HG02759 (cell line): Measurements from ENCODE around the gene GDF10.

Experiments
- ATAC-seq: cut with Tn5 transposase; IDR thresholded peaks from one replicate; pipeline ENCODE4 v1.9.1; 2021; ENCODE audit warnings: mild to moderate bottlenecking, moderate library complexity; ENCODE audit not compliant: unreplicated experiment

GDF10 gene, protein sequence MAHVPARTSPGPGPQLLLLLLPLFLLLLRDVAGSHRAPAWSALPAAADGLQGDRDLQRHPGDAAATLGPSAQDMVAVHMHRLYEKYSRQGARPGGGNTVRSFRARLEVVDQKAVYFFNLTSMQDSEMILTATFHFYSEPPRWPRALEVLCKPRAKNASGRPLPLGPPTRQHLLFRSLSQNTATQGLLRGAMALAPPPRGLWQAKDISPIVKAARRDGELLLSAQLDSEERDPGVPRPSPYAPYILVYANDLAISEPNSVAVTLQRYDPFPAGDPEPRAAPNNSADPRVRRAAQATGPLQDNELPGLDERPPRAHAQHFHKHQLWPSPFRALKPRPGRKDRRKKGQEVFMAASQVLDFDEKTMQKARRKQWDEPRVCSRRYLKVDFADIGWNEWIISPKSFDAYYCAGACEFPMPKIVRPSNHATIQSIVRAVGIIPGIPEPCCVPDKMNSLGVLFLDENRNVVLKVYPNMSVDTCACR

DNA sequence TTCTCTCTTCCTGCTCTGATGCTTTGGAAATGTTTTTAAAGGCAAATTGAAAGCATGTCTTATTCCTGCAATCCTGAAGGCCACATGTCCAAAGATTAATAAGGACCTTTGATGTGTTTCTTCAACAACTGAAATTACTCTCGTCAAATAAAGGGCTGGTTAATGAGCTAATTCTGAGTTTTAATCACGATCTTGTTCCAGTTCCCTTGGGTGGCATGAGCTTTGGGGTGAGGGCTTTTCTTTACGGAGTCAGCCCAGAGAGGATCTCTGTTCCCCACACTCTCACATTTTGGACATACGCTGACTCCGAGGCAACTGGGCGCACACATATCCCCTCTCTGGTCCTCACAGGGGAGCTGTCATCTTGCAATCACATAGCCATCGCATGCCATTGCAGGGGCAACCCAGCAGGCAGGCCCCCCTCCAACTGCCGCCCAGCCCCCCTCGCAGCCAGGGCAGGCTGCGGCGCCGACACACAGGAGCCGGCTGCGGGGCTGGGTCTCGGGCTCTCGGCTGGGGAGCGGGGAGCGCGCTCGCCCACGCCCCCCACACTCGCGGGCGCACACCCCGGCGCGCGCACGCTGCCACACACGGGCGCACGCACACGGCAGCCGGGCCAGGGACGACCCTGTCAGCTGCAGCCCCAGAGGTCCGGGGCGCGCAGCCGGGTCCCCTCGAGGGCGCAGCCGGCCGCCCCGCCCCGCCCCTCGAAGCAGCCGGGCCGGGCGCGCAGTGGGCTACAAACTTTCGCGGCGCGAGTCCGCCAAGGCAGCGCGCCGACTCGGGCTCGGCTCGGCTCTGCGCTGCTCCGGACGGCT lies at the start of gene GDF10:
Gene GDF10 (plus strand): TSS at position 587 of the 818 bp plus-strand sequence. CDS start 455 bp downstream, outside the sequence.
- ATAC-seq: no peak

DNA sequence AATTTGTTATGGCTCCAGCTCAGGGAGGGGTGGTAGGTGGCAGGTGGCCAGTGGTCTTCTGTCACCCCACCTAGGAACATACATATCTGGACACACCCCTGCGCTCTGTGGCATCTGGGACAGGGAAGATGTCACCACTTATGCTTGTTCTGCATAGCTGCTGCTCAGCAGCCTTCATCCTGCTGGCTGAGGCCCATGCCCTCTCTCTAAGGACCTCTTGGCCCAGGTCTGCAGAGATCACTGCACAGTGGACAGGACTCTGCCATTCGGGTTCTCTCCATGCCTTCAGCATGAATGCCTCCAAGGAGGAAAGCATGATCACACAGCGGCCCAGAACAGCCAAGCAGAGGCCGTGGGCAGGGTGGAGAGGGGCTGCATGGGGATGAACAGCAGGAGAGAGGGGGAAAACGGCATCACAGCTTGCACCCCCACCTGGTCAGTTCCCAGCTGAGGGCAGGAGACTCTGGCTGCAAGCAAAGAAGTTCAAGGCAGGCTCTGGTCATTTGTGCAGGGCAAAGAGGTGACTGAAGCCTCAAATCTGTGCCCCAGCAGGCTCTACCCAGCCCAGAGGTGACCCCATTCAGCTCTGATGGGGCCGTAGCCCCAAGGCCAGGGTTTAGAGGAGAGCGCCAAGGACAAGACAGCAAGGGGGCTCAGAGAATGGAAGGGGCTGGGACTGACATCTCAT lies 47.8 kb upstream of the GDF10 start:
- no peak for ATAC-seq

DNA sequence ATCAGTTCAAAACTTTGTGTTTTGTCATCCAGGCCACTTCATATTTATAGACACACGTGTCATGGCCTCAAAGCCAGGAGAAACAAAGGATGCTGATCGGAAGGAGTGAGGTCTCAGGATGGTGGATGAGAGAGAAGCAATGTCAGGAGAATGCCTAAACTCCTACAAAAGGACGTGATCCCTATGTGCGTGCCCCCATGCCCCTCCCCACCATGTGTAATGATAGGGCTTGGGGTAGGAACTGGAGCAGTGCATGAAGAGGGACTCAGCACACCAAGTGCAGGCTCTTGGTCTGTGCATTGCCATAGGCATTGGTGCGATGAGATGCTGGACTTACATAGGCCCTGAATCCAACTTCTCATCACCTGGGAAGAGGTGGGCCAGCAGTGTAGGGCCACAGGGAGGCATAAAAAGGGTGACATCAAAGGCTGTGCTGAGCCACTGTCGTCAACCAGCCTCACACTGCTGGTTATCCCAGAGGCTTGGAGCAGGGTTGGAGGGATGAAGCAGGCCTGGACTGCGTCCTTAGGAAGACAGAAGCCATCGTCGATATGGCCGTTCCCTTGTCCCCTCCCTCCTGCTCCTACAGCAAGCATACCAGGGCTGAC lies 46.9 kb upstream of the GDF10 start:
- ATAC-seq: no peak

DNA sequence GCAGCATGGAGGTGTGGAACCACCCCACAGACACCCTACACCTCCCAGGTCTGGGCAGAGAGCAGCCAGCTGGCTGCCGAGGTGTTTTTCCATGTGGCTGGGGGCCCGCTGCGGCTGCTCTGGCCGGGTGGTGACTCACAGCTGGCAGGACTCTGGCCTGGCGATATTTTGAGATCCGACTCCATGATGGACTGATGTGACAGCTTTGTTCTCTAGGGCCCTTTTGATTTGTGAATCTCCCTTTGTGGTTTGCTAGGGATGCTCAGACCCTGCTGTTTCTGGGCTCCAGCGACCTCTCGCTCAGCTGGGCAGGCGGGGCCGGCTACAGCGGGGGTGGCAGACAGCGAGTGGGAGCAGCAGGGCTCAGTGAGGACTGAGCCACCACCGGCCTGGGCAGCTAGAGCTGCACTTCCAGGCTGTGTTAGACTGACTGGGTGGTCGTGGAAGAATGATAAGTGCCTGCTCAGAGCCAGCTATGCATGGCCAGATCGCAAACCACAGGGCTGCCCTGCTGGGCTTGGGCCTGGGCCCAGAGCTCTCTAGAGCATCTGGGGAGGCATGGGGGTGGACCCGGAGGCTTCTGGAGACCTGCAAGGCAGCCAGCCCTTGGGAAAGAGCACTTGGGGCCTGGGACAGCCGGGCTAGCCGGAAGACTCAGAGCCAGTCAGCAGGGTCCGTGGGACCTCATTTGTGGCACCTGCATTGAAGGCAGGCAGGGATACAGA lies 46.2 kb upstream of the GDF10 start:
- no peak for ATAC-seq

DNA sequence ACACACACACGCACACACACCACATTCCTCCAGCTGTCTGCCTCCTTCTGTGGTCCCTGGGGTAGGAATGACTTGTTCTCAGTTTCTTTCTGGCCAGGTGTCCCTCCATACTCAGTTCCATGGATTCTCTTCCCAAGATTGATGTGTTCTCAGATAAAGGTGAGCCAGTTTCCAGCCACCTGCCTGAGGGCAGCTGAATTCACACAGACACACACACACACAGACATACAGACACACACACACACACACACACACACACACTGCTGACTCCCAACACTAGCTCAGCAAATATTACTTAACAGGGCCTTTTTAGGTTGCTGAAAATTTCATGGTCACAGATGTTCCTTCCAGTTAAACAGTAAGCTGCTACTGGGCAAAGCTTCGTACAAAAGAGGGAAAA lies 45.4 kb upstream of the GDF10 start:
- no peak for ATAC-seq

DNA sequence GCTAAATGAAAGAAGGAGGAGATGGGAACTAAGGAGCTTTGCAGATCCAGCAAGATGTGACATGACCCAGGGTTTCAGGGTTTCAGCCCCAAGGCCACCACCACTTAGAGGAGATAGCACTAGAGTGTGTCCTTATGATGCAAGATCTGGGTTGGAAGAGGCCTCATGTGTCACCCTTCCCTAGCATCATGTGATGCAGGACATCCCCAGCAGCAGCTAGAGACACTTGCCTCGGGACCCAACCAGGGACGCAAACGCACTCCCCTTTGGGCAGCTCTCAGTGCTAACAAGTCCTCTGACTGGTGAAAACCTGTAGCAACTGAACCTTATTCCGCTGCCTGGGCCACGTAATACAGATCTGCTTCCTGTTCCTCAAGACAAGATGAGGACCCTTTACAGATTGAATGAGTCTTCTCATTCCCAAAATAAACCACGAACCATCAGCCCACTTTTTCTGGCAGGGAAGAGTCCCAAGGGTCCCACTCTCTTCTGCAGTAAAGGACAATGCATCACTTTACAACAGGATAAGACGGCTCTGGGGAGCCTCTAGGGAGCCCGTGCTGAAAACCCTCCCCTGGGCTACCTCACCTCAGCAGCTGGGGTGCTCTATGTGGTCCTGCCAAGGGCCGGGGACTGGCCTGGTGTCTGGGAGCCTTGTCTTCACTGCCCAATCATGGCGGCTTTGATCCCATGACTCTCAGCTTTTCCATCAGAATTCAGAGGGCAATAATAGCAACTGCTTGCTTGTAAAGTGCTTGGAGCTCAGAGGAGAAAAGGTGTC lies 44.8 kb upstream of the GDF10 start:
- ATAC-seq: no peak

DNA sequence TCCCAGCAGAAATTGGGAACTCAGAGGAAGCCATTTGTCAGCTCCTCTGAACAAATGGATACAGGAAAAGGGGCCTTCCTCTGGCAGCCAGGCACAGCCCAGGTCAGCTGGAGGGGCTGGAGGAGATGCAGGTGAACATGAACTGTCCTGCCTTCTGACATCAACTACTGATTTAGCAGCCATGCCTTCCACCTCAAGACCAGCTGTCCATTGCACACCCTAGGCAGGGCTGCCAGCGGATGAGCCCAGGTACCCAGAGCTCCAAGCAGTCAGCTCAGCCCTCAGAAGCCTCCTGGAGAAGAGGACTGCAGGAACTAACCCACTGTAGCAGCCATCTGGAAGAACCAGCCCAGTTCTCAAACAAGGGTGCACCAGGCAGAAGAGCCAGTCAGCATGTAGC lies 44.1 kb upstream of the GDF10 start:
- no peak for ATAC-seq

DNA sequence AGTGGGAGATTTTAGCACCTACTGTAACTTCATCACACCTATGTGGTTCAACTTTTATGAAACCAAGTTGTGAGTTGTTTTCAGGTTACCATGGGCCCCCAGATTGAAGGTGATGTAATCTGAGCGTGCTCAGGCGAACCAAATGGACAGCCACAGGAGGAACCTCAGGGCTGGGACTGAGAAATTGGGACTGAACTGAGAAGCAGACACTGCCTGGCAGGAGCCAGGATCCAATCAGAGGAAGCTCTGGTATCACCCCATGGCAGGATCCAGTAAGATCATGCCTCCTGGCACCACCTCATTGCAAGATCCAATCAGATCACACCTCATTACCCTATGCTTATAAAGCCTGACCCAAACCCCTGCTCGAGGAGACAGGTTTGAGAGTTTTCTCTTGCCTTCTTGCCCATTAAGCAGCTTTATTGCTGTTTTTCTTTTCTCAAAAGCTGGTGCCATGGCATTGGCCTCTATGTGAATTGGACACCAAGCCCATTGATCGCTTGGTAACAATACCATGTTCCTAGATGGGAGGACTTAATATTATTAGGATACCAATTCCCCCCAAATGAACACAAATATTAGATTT lies 43.2 kb upstream of the GDF10 start:
- ATAC-seq: no peak

DNA sequence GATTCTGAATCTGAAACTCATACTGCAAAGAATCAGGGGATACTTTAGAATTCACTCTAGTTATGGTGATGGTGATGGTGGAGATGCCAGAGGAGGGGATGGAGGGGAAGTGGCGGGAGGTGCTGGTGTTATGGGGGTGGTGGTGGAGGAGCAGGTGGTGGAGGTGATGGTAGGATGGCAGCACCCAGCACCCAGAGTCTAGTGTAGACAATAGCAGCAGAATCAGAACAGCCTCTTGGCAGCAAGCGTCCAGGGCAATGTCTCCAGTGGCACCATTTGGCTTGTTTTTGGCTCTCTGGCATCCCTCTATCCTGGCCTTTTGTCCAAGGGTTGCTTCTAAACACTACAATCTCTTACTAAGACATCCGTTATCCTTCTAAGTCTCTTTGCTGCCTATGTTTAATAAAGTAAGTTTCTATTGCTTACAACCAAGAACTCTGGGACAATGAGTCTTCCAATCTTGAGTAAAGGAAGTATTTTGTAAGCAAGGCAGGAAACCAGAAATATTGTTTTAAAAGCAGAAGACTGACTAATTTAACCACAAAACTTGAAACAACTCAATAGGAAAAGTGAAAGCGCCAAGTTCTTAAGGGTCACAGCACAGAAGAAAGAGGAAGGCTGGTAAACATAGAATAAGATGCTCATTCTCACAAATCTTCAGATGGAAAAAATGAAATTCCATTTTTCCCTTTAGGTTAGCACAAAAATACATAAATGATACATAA lies 42.4 kb upstream of the GDF10 start:
- ATAC-seq: no peak

DNA sequence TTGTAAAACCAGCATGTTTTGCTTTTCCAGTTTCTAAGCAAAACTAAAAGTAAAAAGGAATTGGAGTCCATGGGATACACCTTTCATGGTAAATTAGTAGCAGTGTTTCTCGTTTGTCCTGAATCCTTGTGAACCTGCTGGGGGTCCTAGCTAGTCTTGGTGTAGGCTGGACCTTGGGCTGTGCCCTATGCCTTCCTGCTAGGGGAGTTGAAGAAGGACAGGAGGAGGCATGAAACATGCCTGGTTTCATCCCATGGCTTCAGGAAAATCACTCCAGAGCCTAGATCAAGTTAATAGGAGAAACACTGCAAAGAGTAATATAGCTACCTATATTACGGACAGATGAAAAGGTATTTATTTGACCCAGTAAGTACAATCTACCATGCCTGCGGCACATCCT lies 41.1 kb upstream of the GDF10 start:
- ATAC-seq: no peak

DNA sequence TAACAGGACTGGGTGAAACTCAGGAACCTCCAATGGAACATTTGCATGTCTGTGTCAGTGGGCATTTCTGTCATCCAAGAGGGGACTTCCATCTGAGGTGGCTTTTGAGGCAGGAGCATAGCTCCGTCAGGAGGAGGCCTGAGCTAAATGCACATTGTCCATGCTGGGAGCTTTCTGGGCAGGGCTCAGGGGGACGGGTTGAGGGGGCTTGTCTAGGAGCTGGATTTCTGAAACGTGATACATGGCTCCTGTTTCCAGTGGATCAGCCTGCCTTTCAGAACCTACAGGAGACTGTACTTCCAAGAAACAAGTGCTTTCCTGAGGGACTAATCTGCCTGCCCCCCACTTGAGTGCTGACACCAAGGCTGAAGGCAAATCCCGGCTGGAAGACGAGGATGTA lies 40.5 kb upstream of the GDF10 start:
- no peak for ATAC-seq

DNA sequence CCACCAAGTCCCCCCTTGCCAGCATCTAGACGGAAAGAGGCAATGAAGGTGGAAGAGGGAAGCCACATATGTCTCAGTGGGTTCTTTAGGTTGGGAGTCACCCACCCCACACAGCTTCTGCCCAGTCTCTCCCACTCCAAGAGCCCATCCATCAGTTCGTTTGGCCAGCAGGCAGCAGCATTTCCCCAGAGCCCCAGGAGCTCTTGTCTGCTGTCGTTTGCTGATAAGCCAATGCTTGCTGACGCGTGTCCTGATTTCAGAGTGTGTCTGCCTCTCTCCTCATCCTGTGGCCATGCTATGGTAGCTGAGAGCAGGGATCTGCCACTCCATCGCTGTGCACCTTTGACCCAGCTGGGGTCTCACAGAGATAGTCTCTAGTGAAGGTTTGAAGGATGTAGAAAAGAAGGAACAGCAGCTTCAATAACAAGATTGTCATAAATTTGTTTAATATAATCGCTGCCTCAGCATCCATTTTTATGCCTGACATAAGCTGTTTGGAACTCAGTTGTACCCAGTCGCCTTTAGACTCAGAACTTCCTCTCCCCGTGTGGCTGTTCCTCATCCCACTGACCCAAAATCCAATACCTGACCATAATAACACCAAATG lies 39.4 kb upstream of the GDF10 start:
- peak; percentile 12 for ATAC-seq

DNA sequence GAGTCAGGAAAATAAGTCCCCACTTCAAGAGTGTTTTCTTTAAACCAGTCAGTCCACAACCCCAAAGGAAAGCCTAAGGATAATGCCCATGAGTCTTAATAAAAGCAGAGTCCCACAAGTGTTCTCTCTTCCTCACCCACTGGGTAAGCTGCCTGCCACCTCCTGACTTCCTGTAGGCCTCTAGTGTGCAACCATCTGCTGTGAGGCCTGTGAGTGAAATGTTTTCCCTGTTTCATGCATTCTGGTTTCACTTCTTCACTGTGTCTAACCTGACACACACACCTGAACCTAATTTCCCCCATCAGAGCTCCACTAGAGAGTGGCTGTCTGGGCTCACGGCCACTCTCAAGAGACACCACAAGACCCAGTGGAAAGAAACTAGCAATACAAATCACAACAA lies 38.9 kb upstream of the GDF10 start:
- peak; percentile 98 for ATAC-seq

DNA sequence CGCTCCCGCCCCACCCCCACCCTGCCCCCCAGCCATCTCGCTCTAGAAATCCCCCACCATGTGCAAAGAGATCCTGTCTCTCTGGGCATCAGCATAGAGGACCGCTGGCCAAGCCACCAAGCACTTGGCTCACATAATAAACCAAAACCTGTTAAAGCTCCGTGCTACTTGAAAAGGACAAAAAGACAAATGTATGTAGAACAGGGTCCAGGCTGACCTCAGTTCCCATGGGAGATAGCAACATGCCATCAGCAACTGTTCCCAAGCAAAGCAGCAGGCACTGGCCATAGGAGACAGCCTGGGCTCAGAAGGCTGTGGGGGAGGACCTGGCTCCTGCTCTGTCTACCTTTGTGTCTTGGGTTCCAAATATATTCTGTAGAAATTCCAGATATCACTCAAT lies 38.4 kb upstream of the GDF10 start:
- no peak for ATAC-seq

DNA sequence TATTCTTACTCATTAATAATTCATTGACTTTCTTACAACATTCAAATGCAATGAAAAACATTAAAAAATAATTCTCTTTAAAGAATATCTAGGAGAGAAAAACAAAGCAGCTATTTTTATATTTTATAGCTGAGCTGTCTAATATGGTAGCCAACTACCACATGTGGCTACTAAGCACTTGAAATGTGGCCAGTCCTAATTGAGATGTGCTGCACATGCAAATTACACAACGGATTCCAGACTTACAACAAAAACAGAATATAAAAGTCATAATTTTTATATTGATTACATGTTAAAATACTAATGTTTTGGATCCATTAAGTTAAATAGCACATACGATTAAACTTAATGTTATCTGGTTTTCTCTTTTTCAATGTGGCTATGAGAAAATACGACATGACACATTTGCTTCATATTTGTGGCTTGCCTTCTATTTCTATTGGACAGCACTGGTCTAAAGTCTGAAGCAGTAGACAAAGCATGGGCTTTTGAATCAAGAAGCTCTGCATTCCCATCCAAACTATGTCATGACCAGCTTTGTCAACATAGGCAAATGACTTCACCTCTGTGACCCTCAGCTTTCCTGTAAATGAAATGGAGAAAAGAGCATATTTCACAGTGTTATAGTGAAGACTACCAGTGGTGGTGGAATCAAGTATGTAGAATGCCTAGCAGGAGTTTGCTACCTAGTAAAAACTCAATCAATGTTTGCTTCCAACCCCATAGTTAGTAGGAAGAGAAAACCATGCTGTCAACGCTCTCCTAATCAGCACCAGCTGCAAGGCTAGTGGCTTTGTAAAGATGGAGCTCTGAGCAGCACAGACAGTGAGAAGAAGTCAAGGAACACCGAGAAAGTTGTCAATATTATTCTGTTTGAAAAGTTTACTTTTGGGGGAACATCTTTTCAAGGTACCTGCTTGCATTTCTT lies 37.1 kb upstream of the GDF10 start:
- no peak for ATAC-seq

DNA sequence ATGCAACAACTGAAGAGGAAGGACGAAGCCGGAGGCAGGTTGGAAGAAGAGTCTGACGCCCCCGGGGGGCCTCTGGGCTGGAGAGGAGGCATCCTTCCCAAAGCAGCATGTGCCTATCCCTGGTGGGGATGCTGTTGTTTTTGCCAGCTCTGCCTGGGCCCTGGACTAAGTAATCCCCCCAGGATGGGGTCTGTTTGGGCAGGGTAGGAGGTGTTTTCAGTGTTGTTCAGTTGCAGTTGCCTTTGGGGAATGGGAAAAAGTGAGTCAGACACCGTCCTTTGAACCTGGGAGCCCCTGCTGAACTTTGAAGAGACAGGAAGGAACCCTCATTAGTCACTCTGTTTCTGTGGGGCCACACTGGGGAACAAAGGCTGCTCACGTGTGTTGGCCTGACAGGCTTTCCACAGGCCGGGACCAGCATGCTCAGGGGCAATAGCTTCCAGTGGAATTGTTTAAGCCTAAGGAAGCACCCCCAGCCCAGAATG lies 35.2 kb upstream of the GDF10 start:
- ATAC-seq: no peak

DNA sequence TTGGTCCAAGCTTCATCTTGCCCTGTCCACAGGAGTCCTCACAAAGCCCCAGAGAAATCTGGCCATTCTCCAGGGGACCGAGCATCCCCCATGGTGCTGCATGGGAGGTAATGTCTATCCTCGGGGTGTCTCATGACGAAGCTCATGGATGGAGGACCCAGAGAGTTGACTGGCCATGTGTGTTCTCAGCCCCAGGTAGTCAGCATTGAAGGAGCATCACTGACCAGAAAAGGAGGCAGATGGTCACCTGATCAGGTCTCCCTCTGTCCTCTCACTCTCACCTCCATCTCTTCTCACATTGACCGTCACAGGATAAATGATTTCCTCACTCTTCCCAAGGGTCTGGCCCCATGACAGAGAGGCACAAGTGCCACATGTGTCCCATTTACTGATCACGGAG lies 33.4 kb upstream of the GDF10 start:
- no peak for ATAC-seq
